Astrocyte of the spinal cord (primary cell): ENCODE measurements around the gene FRS2.
A peak's percentile ranks its signal among the peaks of the same experiment; 100 is the strongest.

Experiments
- DNase-seq: peaks from one replicate; pipeline ENCODE4 v3.0.0; 2011; ENCODE audit warnings: low read depth, low spot score
- H3K4me3 ChIP-seq: 2 replicates; pipeline ENCODE4 v1.5.1; 2011; ENCODE audit warnings: low read depth, mild to moderate bottlenecking, low read length, moderate library complexity
- CTCF ChIP-seq: IDR thresholded peaks from 2 replicates; pipeline ENCODE4 v1.5.1; 2012; ENCODE audit warnings: low read depth, mild to moderate bottlenecking, low read length, inconsistent platforms
- in situ Hi-C: cut with HindIII; loops from 2 replicates; pipeline ENCODE4 v1.10.0; 2017; ENCODE audit warnings: low sequenced_read_pairs

Gene FRS2

GRCh38 chr12:69508091-69508490 is 37.9 kb downstream of the FRS2 start:
- no peak overlapping the region for H3K4me3 ChIP-seq
- no peak for DNase-seq
- TF ChIP-seq CTCF: no peak
- in situ Hi-C loops: no loop called here

- in situ Hi-C loops: no loop called here
- no peak for DNase-seq
- TF ChIP-seq CTCF: no peak
- no peak overlapping the region for H3K4me3 ChIP-seq
These were observed 38.4 kb downstream of the FRS2 start for GRCh38 chr12:69508621-69509020.

- no peak overlapping the region for H3K4me3 ChIP-seq
- TF ChIP-seq CTCF: no peak
- in situ Hi-C loops: no loop called here
- DNase-seq: peak; percentile 64
These were observed 39.1 kb downstream of the FRS2 start for GRCh38 chr12:69509308-69509736.

GRCh38 chr12:69509904-69510827 is 40.0 kb downstream of the FRS2 start:
- in situ Hi-C loops: no loop called here
- H3K4me3 ChIP-seq: no peak overlapping the region
- no peak for DNase-seq
- no peak for TF ChIP-seq CTCF

- no peak for TF ChIP-seq CTCF
- in situ Hi-C loops: no loop called here
These were observed 40.8 kb downstream of the FRS2 start for GRCh38 chr12:69511016-69511415.

GRCh38 chr12:69511469-69512267 is 41.5 kb downstream of the FRS2 start:
- TF ChIP-seq CTCF: no peak
- no peak for DNase-seq
- no peak overlapping the region for H3K4me3 ChIP-seq
- in situ Hi-C loops: no loop called here

More at GRCh38 chr12:69511016-69511415, 40.8 kb downstream of the FRS2 start:
- no peak overlapping the region for H3K4me3 ChIP-seq
- DNase-seq: no peak
